Stimulated activated CD8-positive, alpha-beta memory T cell treated with anti-CD3 and anti-CD28 coated beads, Interleukin-15, amount 100 ng/mL, for 4 hours (primary cell): ENCODE measurements around the gene IFITM1.
"Not testable (repeated sequence)": the region's sequence is repeated elsewhere in the genome, so short reads cannot be mapped to it uniquely, and the experiment has no call there.

Experiments used
- DNase-seq, 2 donors: peaks; one replicate each; pipeline ENCODE4 v3.0.0-alpha.2; 2020; ENCODE audit warnings: low read depth in 2 of 2

The IFITM1 gene

DNA sequence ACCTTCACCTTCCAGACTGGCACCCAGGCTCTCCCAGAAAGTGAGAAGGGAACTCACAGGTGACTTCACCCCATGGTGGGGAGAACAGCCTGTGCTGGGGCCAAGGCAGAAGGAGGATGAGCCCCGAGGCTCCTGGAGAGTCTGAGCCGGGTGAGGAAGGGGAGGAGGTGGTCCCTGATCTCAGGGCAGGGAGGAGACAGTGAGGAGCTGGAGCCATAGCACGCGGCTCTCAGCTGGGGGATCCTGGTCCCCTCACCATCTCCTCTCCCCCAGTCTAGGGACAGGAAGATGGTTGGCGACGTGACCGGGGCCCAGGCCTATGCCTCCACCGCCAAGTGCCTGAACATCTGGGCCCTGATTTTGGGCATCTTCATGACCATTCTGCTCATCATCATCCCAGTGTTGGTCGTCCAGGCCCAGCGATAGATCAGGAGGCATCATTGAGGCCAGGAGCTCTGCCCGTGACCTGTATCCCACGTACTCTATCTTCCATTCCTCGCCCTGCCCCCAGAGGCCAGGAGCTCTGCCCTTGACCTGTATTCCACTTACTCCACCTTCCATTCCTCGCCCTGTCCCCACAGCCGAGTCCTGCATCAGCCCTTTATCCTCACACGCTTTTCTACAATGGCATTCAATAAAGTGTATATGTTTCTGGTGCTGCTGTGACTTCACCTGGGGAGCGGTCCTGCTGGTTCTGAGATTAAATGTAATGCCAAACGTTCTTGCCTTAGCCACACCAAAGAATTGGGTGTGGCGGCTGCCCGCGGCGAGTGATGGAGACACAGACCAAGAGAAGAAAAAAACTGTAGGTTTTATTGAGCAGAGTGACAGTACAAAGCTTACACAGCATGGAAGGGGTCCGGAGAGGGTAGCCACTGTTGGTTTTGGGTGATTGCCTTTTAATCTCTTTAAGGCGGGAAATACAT is 4.8 kb upstream of the IFITM1 start:
- not testable (repeated sequence) for DNase-seq

- DNase-seq = not testable (repeated sequence)
Measured at GRCh38 chr11:309979-310572, 3.8 kb upstream of the IFITM1 start.

- DNase-seq = not testable (repeated sequence)
Measured at GRCh38 chr11:311013-311748, 2.7 kb upstream of the IFITM1 start.

DNA sequence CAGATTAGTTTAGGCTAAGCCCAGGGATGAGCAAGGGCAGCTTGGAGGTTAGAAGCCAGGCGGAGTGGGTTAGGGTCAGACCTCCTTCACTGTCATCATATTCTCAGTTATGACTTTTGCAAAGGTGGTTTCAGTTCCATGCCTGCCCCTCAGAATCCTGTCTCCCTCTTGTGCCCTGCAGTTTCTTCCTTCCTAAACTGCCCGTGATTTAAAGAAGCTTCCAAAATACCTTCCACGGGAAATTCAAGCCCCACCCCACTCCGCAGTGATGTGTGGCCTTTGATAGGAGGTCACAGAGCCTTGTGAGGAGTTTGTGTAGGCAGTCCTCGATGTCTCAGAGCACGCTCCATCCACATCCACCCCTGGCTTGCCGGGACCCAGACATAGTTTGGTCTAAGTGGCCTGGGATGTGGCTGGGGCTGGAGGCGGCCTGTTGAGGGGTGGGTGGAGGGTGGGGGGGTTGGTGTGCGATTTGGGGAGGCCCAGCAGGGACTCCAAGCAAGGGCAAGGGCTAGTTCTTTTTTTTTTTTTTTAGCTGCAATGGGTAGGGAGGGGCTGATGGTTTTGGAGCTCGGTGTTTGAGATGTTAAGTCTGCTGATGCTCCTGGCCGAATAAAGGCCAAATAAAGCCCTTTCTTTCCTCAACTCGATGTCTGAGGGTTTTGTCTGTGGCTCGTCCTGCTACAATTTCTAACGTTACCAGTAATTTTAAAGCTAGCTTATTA is 1.6 kb upstream of the IFITM1 start:
- DNase-seq = no peak

- no peak for DNase-seq
Measured at GRCh38 chr11:313304-313786, 495 bp upstream of the IFITM1 start.

- not testable (repeated sequence) for DNase-seq
Measured at GRCh38 chr11:314554-314875, 675 bp downstream of the IFITM1 start.

DNA sequence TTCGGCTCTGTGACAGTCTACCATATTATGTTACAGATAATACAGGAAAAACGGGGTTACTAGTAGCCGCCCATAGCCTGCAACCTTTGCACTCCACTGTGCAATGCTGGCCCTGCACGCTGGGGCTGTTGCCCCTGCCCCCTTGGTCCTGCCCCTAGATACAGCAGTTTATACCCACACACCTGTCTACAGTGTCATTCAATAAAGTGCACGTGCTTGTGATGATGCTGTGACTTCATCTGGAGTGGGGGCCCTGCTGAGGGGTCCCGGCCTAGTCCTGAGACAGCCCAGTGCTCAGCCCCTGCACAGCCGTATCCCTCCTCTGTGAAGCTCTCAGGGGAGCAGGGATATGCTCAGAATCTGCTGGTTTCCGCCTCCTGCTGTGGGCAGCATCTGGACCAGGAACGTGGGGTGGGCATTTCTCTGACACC is 1.2 kb downstream of the IFITM1 start:
- no peak for DNase-seq

DNA sequence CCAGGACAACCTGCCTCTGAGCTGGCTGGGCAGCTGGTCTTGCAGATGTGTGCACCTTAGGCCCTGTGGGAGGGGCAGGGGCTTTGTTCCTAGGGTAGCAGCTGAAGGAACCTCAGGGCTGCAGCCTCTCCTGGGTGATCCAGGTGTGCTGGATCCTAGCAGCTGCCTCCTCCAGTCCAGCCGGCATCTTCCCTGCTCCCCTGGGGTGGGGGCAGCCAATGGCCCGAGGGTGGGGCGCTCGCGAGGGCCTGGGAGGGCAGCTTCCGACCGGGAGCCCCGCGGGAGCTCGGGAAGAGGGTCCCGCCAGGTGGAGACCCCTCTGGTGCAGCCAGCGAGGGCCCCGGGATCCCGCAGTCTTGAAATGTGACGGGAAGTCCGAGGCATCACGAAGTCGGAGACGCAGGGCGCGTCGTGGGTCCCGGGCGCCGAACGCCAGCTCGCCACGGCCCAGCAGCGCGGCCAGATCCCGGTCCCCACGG is 1.7 kb downstream of the IFITM1 start:
- DNase-seq = no peak

- DNase-seq = no peak
Measured at GRCh38 chr11:316031-316701, 2.3 kb downstream of the IFITM1 start.

DNA sequence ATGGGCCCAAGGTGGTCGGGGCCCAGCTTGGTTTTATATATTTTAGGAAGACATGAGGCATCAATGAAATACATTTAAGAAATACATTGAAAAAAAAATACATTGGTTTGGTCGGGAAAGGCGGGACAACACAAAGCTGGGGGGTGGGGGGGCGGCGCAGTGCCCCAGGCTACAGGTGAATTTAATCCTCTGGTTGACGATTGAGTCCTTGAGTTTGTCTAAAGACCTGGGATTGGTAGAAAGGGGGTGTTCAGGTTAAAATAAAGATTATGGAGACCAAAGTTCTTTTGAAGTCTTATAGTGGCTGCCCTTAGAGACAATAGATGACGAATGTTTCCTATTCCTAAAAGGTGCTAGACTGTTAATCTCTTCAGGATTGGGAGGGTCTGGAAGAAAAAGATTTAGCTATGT is 3.1 kb downstream of the IFITM1 start:
- no peak for DNase-seq

DNA sequence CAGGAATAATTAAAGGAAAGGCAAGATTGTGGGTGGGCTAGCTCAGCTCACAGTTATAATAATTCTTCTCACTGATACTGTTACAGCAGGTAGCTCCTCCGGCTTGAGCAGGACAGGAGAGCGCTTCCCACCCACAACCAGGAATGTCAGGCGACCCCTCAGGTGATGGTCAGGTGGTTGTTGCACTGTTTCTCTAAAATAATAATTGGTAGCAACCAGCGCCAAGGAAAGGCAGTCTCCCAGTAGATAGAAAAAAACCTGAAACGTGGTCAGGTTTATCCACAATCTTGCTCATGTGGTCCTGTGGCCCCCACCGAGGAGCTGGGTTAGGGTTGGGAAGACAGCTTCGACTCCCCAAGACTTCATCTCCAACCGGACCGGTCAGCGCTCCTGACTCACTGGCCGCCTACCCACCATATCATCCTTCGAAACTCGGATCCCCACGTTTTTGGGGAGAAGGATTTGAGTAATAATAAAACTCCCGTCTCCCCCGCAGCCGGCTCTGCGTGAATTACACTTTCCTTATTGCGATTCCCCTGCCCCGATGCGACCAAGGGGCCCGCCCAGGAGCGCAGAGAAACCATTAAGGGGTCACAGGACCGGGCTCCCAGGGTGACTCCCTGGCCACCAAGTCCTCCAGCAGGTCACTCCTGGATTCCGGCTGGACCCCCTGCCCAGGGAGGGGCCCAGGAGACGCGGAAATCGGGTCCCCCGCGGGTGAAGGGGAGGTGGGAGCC is 4.0 kb downstream of the IFITM1 start:
- not testable (repeated sequence) for DNase-seq

DNA sequence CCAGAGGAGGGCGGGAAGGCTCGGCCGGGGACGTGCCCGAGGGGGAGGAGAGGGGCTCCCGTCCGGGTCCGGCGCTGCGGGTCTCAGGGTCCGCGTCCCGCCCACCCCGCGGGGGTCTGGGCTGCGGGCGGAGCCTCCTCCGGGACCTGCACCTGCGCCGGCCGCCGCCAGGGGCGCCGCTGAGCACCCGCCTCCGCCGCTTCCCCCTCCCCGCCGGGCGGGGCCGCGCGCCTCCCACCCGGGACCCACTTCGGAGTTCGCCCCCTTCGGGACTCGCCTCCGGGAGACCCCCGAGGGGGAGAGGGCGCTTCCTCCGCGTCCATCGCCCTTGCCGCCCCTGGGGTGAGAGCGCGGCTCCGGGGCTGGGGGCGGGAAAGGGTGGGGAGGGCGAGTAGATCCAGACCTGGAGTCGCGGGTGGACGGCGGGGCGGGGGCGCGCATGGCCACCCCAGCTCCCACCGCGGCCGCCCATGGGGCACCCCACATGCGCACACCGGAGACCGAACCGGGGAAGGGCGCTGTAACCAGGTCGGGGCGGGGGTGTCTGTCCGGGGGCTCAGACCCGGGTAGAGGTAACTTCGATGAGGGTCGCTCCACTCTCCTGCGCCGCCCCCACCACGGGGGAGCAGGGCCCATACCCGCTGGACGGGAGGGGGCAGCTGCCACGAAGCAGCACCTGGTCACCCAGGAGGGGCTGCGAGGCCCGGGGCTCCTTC is 4.7 kb downstream of the IFITM1 start:
- not testable (repeated sequence) for DNase-seq

GRCh38 chr11:319121-319887 is 5.5 kb downstream of the IFITM1 start:
- DNase-seq = not testable (repeated sequence)

DNA sequence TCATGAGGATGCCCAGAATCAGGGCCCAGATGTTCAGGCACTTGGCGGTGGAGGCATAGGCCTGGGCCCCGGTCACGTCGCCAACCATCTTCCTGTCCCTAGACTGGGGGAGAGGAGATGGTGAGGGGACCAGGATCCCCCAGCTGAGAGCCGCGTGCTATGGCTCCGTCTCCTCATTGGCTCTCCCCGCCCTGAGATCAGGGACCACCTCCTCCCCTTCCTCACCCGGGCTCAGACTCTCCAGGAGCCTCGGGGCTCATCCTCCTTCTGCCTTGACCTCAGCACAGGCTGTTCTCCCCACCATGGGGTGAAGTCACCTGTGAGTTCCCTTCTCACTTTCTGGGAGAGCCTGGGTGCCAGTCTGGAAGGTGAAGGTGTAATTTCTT is 6.0 kb downstream of the IFITM1 start:
- DNase-seq = not testable (repeated sequence)

GRCh38 chr11:324156-324555 is 10.3 kb downstream of the IFITM1 start:
- no peak for DNase-seq

DNA sequence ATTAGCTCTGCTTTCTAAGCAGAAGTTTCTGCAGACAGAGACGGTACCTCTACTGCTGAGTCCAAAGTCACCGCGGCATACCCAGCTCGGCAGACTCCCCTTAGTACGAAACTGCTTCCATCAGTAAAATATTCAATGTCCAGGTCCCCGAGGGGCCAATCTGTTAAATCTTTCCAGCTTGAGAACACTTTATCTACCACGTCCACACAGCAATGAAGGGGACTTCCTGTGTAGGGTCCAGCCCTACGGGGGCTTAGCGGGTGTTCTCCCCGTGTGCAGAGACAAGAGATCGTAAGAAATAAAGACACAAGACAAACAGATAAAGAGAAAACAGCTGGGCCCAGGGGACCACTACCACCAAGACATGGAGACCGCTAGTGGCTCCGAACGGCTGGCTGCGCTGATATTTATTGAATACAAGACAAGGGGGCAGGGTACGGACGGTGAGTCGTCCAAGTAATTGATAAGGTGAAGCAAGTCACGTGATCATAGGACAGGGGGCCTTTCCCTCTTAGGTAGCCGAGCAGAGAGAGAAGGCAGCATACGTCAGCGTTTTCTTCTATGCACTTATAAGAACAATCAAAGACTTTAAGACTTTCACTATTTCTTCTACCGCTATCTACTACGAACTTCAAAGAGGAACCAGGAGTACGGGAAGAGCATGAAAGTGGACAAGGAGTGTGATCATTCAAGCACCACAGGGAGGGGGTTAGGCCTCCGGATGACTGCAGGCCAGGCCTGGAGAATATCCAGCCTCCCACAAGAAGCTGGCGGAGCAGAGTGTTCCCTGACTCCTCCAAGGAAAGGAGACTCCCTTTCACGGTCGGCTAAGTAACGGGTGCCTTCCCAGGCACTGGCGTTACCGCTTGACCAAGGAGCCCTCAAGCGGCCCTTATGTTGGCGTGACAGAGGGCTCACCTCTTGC is 11.0 kb downstream of the IFITM1 start:
- DNase-seq = not testable (repeated sequence)

DNA sequence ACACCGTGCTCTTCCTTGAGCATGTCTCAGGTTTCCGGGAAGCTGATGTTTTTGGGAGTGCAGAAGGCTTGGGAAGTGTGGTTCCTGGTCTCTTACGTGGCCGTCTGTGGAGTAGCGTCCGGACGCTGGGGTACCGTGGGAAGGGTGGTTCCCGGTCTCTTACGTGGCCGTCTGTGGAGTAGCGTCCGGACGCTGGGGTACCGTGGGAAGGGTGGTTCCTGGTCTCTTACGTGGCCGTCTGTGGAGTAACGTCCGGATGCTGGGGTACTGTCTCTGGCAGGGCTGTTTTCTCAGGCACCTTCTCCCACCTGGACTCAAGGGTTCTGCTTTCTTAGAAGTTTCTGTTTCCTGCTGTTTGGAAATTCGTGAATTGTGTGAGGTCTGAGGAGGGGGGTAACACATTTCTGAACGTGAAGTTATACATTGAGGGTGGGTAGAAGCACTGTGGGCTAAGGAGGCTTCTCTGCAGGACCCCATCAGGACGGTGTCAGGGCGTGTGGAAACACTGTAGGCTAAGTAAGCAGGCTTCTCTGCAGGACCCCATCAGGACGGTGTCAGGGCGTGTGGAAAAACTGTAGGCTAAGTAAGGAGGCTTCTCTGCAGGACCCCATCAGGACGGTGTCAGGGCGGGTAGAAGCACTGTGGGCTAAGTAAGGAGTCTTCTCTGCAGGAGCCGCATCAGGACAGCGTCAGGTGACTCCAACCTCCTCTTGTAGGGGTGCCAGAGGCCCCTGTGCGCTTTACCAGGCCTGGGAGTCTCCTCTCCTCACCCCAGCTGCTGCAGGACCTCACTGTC is 12.2 kb downstream of the IFITM1 start:
- no peak for DNase-seq
